K562 (cell line): ENCODE results near the gene DNMT3A. TPM values are rescaled to one million over a fixed set of nuclear protein-coding genes. Genes with fewer than 3 reads are reported as not detected.

ENCODE experiments used
- ATAC-seq: fragments of 200-7000 bp; cut with Tn5 transposase; 3 replicates; pipeline ENCODE4 v1.9.1; 2020; ENCODE audit warnings: moderate library complexity
- BruUV-seq: library from RNA; stranded (reverse); fragments of 400-500 nt; replicated peaks from 2 replicates; lab custom pipeline; 2021; lab: Mats Ljungman, UMichigan
- CTCF ChIA-PET: fragments of 300-600 bp; formaldehyde crosslinking; extraction: SDS; loops from one replicate; lab custom pipeline; 2021; ENCODE audit warnings: low intra/inter-chr PET ratio; lab: Yijun Ruan, JAX
- POLR2A ChIA-PET: fragments of 300-600, 350-650 bp; sonication (Branson Sonifier 250); formaldehyde crosslinking; extraction: SDS; loops from one replicate; lab custom pipeline; 2021; ENCODE audit warnings: antibody characterized with exemption, inconsistent platforms; lab: Yijun Ruan, JAX
- DNase-seq, 4 experiments: peaks; one replicate each; pipeline versions ENCODE4 v3.0.0 to v3.0.0-alpha.2; 2011 to 2018; ENCODE audit warnings: low spot score in 3 of 4, mixed read lengths in 3 of 4; ENCODE audit errors: extremely low read depth in 1 of 4
- FAIRE-seq: peaks from 2 replicates; lab custom pipeline; 2011; peaks lifted over from hg19 to GRCh38; lab: Jason Lieb, UNC
- H2AFZ ChIP-seq: 2 replicates; pipeline ENCODE4 v1.6.0; 2011; ENCODE audit warnings: low read depth, low read length, control low read depth, inconsistent platforms
- H3K27ac ChIP-seq: fragments of 200-600 bp; 3 replicates; pipeline ENCODE4 v1.8.0; 2011; ENCODE audit warnings: low read depth, mild to moderate bottlenecking, control low read depth, inconsistent platforms, low read length, moderate library complexity, mixed read lengths; ENCODE audit errors: extremely low read depth
- H3K27me3 ChIP-seq, 2 experiments: fragments of 300-600 bp in 1 of 2; 2 replicates in 1 of 2; 3 replicates in 1 of 2; pipeline versions ENCODE4 v1.6.0 to v1.8.0; 2011; ENCODE audit warnings: inconsistent platforms in 2 of 2, low read length in 2 of 2, mild to moderate bottlenecking in 1 of 2, mixed read lengths in 1 of 2, moderate library complexity in 1 of 2; ENCODE audit not compliant: control insufficient read depth in 2 of 2, insufficient read depth in 2 of 2
- H3K36me3 ChIP-seq: fragments of 300-600 bp; 3 replicates; pipeline ENCODE4 v1.8.0; 2011; ENCODE audit warnings: mild to moderate bottlenecking, low read length, inconsistent platforms; ENCODE audit not compliant: control insufficient read depth, insufficient read depth
- H3K4me1 ChIP-seq, 2 experiments: fragments of 200-600 bp in 1 of 2; replicated peaks in 1 of 2; 2 replicates in 1 of 2; 3 replicates in 1 of 2; pipeline versions ENCODE4 v1.5.1 to v1.8.0; 2011; ENCODE audit warnings: inconsistent platforms in 2 of 2, low read length in 2 of 2, mild to moderate bottlenecking in 1 of 2, mixed read lengths in 1 of 2, moderate library complexity in 1 of 2; ENCODE audit not compliant: control insufficient read depth in 2 of 2, insufficient read depth in 2 of 2
- H3K4me2 ChIP-seq: 2 replicates; pipeline ENCODE4 v1.6.1; 2011; ENCODE audit warnings: low read length, control low read depth, inconsistent platforms, mixed read lengths; ENCODE audit not compliant: insufficient read depth
- H3K4me3 ChIP-seq: fragments of 200-600 bp; sonication (generic), shearing (Covaris generic); 2 replicates; pipeline ENCODE4 v1.5.1; 2016; ENCODE audit warnings: control low read depth, inconsistent platforms
- H3K79me2 ChIP-seq: fragments of 200-600 bp; 3 replicates; pipeline ENCODE4 v1.8.0; 2011; ENCODE audit warnings: low read length, inconsistent platforms; ENCODE audit not compliant: control insufficient read depth, insufficient read depth
- H3K9ac ChIP-seq, 2 experiments: 2 replicates each; pipeline versions ENCODE4 v1.6.0 to v1.6.1; 2011; ENCODE audit warnings: low read depth in 2 of 2, low read length in 2 of 2, control low read depth in 1 of 2, inconsistent platforms in 1 of 2, mild to moderate bottlenecking in 1 of 2, mixed read lengths in 1 of 2; ENCODE audit not compliant: insufficient read depth in 1 of 2
- H3K9me1 ChIP-seq: one replicate; pipeline ENCODE4 v1.6.0; 2011; ENCODE audit warnings: inconsistent platforms, mild to moderate bottlenecking, low read length, moderate library complexity; ENCODE audit not compliant: control insufficient read depth, insufficient read depth
- H3K9me3 ChIP-seq: replicated peaks from 2 replicates; pipeline ENCODE4 v1.5.1; 2011; ENCODE audit warnings: low read depth, low read length, inconsistent platforms; ENCODE audit not compliant: control insufficient read depth, insufficient read depth
- H4K20me1 ChIP-seq: replicated peaks from 2 replicates; pipeline ENCODE4 v1.6.1; 2011; ENCODE audit warnings: low read length, inconsistent platforms, mixed read lengths; ENCODE audit not compliant: control insufficient read depth, insufficient read depth
- CHD1 ChIP-seq: fragments of 200-600 bp; sonication (generic); IDR thresholded peaks from one replicate; pipeline ENCODE4 v1.6.1; 2012; ENCODE audit warnings: mild to moderate bottlenecking, moderate library complexity, low read length, inconsistent platforms
- MXI1 ChIP-seq: IDR thresholded peaks from 2 replicates; pipeline ENCODE4 v1.6.1; 2011; ENCODE audit warnings: low read depth, mild to moderate bottlenecking, improper control_type of control experiment, low read length
- whole genome bisulfite sequencing: fragments of 100-300 bp; shearing (Covaris generic); methylation state at CpG from one replicate; pipeline ENCODE4 v1.1.6; 2016; ENCODE audit warnings: low coverage, mixed read lengths; ENCODE audit not compliant: insufficient coverage; ENCODE audit errors: missing lambda C conversion rate; 5-methylcytosine and 5-hydroxymethylcytosine counted together
- in situ Hi-C: fragments of 300-500 bp; cut with MboI; formaldehyde crosslinking; loops from 4 replicates; pipeline ENCODE4 v1.15.0; 2018; ENCODE audit warnings: inconsistent platforms, mixed read lengths
- intact Hi-C: fragments of 100-400 bp; cut with micrococcal nuclease; formaldehyde crosslinking; loops from 2 replicates; pipeline ENCODE4 v1.14.2; 2022
- polyA plus RNA-seq, 8 experiments: library from polyadenylated mRNA; depleted of rRNA in 4 of 8; stranded (reverse) in 5 of 8; unstranded in 3 of 8; fragments of >200 nt; fragmentation: Nextera tagmentation in 2 of 8; fragmentation: Illumina TruSeq in 1 of 8; extraction: Ambion mirVana in 2 of 8; extraction: Trizol in 1 of 8; gene quantifications; 2 replicates each; pipeline versions ENCODE4 v1.2.1 to v1.2.3, GENCODE V29; 2011 to 2014; ENCODE audit warnings: inconsistent platforms in 1 of 8, missing spikeins in 1 of 8
- total RNA-seq, 7 experiments: library from RNA; depleted of rRNA in 6 of 7; stranded (reverse); fragments of >200 nt in 6 of 7; fragmentation: Illumina TruSeq in 2 of 7; extraction: Trizol in 2 of 7; gene quantifications; 2 replicates each; pipeline versions ENCODE4 v1.2.1 to v1.2.3, GENCODE V29; 2011 to 2021; ENCODE audit warnings: low replicate concordance in 1 of 7
- TF ChIP-seq, protein P1 (sequence below): sonication (generic); formaldehyde crosslinking; IDR thresholded peaks from 2 replicates; pipeline ENCODE4 v1.8.1; 2023; ENCODE audit warnings: mild to moderate bottlenecking, missing genetic modification reagents

Gene DNMT3A
- total and polyA plus RNA-seq, 9 of the 15 experiments (the other 6 are each of a cell fraction or from before 2014, with no cell fraction given): 3.0 to 16.0 (median 6.1) TPM

DNA sequence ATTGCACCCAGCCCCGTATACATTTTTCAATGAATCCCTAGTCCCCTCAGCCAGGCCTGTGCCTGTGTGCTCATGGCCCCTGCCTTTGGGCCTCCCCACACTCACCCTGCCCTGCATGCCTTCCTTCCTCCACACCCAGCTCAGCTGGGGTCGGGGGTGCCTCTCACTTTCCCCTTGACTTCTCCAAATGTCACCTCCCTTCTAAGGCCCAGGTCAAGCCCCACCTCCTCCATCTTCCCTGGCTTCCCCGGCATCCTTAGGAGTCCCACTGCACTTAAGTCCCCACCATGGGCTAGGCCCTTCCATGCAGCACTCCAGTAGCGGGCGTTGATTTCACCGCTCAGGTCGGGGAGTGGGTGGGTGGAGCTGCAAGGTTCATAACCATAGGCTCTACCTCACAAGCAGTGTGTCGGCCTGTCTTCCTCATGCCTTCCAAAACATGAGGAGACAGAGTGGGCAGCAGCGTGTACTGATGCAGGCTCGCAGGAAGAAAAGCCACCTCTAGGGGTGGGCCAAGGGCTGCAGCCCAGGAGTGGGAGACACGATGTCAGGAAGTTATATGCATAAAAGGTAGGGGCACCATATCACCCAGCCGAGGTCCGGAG is 47.7 kb downstream of the DNMT3A start:
- ATAC-seq (no peak), DNase-seq (no peak)
- BruUV-seq: no TSS peak

More for the DNA sequence above, 47.7 kb downstream of the DNMT3A start:
- Histone ChIP-seq H4K20me1 (no peaks in the 10 kb centered on the region), H3K4me3 (no peak overlapping the region), H3K27me3 (peaks cover 0 to 40% of the 10 kb centered on the region in 2 experiments; a peak in 2 of 5 replicates), H3K79me2 (no peaks in the 10 kb centered on the region), H2AFZ (no peak overlapping the region), H3K9me1 (no peaks in the 10 kb centered on the region), H3K27ac (no peak overlapping the region), H3K9me3 (no peaks in the 10 kb centered on the region), H3K9ac (peak overlapping the region in 1 of 2 experiments; percentile 16; a peak in 1 of 4 replicates), H3K4me1 (peaks cover 0 to 20% of the 10 kb centered on the region in 2 experiments; a peak in 2 of 5 replicates), H3K4me2 (no peak overlapping the region), H3K36me3 (no peaks in the 10 kb centered on the region)
- ChIA-PET CTCF (interaction anchor here (0.6 kb wide), 1 partner anchor 283 kb away, joined by 5 read pairs; no protein-coding TSS in a partner anchor), POLR2A (interaction anchor here (0.6 kb wide), 1 partner anchor 87 kb away, joined by 4 read pairs; no protein-coding TSS in a partner anchor)
- FAIRE-seq: no peak
- intact Hi-C loops: no loop called here
- 34% methylated on average over 13 of the region's 13 CpGs for WGBS
- in situ Hi-C loops: no loop called here
- TF ChIP-seq, protein P1, sequence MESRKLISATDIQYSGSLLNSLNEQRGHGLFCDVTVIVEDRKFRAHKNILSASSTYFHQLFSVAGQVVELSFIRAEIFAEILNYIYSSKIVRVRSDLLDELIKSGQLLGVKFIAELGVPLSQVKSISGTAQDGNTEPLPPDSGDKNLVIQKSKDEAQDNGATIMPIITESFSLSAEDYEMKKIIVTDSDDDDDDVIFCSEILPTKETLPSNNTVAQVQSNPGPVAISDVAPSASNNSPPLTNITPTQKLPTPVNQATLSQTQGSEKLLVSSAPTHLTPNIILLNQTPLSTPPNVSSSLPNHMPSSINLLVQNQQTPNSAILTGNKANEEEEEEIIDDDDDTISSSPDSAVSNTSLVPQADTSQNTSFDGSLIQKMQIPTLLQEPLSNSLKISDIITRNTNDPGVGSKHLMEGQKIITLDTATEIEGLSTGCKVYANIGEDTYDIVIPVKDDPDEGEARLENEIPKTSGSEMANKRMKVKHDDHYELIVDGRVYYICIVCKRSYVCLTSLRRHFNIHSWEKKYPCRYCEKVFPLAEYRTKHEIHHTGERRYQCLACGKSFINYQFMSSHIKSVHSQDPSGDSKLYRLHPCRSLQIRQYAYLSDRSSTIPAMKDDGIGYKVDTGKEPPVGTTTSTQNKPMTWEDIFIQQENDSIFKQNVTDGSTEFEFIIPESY: no peak
- TF ChIP-seq CHD1: no peak
- no peak for TF ChIP-seq MXI1
